NCI-H1092 treated with DMSO at 0.1 percent for 48 hours (cell line): ENCODE measurements around the gene ARHGAP26.
A peak's percentile ranks its signal among the peaks of the same experiment; 100 is the strongest.

Source experiments
- DNase-seq: peaks from one replicate; lab custom pipeline; 2025; lab: John Stamatoyannopoulos, UW

Gene ARHGAP26

DNA sequence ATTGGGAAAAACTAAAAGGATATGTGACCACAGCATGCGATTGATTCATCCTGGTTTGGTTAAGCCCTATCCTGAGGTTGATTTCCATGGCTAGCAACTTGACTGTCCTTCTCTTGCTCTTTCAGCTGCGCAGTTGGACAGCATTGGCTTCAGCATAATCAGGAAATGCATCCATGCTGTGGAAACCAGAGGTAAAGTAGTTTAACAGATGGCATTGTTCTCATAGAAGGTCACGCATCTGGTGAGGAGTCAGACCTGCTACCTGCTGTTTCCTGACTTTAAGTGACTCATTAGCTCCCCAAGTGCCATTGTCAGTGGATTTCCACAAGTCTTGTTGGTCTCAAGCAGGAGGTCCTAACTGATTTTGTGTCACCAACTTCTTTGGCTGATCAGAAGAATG, 266.9 kb downstream of the ARHGAP26 start:
- peak; percentile 24 for DNase-seq

- DNase-seq: no peak
Observed at GRCh38 chr5:143037708-143038107, 267.5 kb downstream of the ARHGAP26 start.

- no peak for DNase-seq
Observed at GRCh38 chr5:143040622-143041021, 270.4 kb downstream of the ARHGAP26 start.

DNA sequence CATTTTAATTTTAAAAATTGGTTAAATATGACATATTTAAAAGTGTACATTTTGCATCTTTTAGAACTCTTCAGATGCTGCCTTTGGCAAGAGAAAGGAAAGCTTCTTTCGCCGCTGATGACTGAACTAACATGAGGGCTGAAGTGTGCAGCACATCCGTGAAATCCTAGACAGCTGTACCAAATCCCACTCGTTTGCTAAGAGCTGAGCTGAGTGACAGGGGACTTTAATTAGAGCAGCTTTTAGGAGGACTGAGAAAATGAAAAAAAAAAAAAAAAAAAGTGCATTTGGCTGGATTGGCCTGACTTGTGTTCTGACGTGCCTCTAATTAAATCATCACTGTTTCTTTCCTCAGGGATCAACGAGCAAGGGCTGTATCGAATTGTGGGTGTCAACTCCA, 271.3 kb downstream of the ARHGAP26 start:
- DNase-seq: peak; percentile 37

- peak; percentile 46 for DNase-seq
Observed at GRCh38 chr5:143041972-143042770, 272.0 kb downstream of the ARHGAP26 start.

DNA sequence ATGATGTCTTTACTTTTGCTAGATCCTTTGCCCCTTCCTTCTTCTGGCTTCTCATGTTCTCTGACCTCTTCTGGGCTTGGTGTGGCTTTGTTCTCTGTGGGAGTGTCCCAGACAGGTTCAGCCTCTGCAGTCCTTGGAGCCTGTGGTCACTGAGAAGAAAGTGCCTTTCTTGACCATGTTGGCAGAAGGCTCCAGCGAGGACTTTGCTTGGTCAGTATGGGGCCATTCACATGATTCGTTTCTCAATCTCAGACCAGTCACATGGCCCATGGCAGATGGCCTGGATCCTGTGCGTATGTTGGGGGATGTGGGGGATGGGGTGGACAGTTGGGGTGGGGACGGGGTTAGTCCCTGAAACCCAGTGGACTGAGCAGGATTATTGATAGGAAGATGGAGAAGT, 274.1 kb downstream of the ARHGAP26 start:
- DNase-seq: no peak

DNA sequence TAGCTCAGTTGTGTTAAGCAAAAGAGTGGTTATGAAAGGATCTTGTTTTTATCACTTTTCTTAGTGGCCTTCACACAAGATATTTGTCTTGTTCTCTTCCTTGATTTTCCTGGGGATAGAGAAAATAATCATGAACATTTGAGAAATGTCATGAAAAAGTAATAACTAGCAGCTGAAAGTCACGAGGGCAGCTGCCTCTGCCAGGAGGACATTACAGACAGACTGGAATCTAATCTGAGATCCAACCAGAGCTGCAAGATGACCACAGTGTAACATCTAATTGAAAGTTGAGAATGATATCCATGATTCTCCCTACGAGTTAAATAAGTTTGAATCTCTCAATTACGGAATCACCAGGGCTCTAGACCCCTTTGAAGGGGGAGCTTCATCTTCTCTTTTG, 274.9 kb downstream of the ARHGAP26 start:
- no peak for DNase-seq

DNA sequence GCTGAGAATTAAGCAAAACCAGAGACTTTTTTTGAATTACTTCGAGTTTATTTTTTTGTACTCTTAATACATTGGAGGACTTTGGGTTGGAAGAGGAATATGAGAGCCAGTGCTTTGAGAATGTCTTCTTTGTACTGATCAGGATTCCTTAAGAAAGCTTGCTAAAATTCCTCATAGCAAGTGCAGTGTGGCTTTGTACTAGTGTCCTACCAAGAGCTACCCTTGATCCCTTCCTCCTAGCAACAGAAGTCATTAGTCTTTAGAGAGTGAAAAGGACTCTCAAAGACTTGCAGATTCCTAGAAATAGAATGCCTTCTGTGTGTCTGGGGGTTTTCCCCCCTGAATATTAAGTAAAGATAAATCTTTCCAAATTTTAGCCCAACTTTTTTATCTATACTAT, 276.1 kb downstream of the ARHGAP26 start:
- no peak for DNase-seq

- DNase-seq: no peak
Observed at GRCh38 chr5:143047091-143047490, 276.9 kb downstream of the ARHGAP26 start.

DNA sequence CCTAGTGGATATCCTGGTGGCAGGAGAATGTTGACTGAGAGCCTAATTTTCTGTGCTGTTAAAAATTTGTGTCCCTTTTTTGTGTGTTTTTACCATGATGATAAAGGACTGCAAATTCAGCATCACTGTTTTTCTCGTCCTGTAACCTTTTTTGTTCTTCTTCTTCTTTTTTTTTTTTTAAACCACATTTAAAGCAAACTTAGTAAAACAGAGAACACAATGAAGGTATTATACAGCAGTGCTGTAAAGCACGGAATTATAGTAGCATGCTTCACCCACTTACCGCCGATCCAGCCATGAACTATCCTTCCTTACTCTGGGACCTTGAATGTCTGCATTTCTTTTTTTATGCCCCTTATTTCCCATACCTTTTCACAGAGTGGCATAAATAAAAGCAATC, 280.0 kb downstream of the ARHGAP26 start:
- DNase-seq: no peak

DNA sequence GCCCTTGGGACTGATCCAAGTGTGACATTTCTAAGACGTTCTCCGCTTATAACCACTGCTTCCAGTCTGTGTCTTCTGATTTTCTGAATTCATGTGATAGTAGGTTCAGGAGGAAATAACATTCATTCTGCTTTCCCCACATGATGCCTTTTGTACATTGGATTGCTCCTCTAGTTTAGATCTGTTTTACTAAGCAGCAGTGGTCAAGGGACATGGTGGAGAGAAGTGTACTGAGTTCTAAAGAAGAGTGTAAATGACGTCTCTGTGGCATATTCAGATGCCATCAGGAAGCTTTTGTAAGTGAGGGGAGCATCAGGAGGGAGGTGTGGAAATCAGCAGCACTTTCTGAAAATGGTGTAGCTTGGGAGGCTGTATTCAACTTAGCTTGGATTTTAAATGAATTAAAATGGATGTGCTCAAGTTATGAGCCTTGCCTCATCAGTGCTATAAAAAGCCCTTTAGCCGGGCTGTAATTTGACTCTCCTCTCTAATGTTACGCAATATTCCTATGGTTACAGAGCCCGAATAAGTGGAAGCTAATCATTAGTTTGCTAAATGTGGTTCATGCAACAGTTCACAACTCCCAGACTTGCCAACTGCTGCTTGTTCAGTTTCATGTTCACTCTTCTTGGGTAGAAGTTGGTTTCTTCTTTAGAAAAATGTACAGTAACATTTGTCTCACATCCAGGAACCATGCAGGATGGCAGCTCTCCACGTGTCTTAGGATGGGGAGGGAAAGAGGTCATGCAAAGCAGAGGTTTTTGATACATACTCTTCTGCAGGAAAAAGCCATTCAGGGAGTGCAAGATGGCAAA, 281.3 kb downstream of the ARHGAP26 start:
- DNase-seq: peak; percentile 71

DNA sequence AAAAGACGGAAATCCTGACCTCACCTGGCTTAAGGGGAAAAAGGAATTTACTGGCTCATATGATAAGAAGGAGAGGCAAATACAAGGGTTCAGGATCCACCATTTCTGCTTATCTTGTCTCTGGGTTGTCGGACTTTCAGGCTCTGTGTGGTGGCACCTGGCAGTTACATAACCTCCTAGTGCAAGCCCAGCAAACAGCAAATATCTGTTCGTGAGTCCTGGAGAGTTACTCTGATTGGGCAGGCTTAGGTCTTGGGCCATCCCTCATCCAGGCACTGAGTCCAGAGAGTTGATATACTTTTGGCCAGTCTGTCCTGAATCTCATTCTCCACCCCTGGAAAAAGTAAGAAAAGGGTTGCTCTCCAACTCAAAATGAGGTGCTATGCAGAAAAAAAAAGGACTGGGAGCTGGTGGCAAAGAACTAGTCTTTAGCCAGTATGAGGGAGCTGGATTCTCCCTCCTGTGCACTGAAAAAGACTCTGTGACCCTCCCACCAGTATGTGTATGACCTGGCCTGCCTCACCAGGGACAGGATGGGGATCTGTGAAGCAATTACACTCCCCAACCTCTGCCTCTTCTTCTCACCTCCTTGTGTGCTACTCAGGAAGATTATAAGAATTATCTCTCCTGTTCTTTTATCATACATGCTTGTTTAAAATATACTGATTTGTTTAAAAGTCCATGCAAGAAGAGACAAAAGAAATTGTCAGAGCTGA, 282.9 kb downstream of the ARHGAP26 start:
- DNase-seq: no peak

DNA sequence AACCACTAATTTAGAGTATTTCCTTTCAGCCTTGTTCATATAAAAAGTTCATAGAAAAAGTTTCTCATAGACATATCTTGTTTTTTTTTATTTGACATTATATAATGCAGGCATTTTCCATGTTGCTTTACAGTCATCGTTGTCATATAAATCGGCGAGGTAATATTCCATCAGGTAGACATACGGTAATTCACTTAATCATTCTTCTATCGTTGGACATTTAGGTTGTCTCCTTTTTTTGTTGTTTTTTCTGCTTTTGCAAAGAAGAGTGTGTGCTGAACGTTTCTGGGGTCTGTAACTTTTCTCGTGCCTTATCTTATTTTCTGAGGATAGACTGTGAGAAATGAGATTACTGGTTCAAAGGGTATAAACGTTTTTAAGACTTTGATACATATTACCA, 283.6 kb downstream of the ARHGAP26 start:
- DNase-seq: no peak

DNA sequence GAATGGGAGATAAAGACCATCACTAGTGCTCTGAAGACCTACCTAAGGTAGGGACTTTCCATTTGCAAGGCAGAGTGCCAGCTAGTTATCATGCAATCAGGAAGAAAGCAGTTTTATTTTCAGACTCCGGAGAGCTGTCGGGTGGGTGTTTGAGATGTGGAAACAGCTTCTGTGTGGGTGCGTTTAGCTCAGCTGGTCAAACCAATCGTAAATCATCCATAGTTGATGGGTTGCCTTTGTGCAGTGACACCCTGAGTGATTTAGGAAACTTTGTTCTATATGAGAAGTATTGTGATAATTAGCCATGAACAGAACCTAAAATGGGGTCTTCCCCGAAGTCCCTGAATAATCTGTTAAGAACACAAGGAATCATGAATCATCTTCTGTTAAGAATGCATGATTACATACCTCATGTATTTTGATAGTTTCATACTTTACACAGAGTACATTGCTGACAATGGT, 284.3 kb downstream of the ARHGAP26 start:
- no peak for DNase-seq

GRCh38 chr5:143055596-143056338, 285.6 kb downstream of the ARHGAP26 start:
- DNase-seq: no peak

GRCh38 chr5:143056339-143056704, 286.1 kb downstream of the ARHGAP26 start:
- no peak for DNase-seq

DNA sequence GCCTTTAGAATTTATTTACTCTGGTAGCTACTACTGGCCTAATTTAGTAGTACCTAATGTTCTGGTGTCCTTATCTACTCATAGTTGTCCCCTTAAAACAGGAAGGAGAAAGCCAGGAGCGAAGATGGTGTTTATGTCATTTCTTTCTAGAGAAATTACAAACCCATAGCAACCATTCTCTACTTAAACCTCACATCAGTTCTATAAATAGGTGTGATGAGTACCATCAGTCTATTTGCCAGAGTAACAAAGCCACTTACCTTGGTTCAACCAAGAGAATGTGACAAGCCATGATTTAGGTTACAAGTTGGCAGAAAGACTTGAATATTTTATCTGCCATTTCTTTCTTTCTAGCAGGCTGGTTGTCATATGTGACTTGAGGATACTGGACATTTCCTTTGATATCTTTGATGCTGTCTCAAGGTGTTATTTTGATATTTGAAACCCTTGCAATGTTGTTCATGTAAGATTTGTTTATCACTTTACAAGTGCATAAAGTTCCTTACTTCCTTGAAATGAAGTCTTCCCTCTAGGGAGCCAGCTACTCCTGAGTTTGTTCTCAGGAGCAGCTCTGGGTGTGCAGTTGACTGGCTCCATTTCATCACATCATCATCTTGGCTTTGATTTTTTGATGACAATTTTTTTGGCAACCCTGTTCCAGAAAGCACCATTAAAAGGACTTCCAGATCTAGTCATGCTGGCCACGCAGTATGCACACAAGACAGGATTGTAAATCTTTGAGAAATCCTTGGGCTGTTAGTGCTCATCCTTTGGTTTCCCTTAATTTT, 286.8 kb downstream of the ARHGAP26 start:
- no peak for DNase-seq

GRCh38 chr5:143057580-143057999, 287.4 kb downstream of the ARHGAP26 start:
- DNase-seq: no peak

DNA sequence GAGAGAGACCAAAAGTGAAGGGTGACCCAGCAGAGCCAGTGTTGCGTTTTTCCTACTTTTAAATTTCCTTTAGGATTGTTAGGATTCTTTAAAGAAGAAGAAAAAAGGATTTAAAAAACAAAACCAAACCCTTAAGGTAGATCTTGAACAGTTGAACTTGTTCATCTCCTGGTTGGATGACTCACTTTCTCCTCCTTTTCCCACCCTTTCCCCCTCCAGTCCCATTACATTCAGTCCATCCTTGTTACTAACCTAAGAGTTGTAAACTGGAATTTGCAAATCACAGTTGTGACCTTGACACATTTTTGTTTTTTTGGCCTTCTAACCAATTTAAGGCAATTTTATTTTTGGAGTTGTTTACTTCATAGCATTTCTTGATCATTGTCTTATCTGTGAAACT, 289.2 kb downstream of the ARHGAP26 start:
- no peak for DNase-seq

DNA sequence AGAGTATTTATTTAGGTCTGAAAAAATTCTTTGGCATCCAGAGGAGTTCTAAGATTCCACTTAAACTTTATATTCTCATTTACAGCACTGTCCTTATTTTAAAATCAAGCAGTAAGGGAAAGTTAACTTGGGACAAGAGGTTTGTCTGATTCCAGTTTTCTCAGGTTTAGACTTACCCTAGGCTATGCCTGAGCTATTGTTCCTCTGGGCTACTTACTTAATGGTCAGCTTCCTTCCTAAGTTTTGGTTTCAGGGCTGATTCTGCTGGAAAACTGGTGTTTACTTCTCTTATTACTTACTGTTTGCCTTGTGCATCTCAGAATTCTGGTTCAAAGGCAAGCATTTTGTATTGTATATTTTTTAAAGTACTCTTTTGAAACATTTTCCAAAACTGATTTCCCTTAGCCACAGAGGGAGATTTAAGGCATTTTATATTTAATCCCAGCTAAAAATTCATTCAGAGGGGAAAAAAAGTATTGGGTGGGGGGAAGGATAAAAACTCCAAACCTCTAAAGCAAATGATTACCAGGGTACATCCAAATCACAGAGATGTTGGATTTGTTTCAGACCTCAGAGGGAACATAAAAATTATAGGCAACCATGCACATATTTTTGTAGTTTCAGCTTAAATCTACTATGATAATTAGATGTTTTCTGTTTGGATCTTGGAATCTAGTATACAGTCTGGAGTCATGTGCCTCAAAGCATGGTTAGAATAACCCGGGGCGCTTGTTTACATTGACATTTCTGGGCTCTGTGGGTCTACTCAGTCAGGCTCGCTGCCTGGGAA, 290.0 kb downstream of the ARHGAP26 start:
- DNase-seq: no peak
